Measurements from ENCODE around the gene SLCO2A1.

Gene SLCO2A1

DNA sequence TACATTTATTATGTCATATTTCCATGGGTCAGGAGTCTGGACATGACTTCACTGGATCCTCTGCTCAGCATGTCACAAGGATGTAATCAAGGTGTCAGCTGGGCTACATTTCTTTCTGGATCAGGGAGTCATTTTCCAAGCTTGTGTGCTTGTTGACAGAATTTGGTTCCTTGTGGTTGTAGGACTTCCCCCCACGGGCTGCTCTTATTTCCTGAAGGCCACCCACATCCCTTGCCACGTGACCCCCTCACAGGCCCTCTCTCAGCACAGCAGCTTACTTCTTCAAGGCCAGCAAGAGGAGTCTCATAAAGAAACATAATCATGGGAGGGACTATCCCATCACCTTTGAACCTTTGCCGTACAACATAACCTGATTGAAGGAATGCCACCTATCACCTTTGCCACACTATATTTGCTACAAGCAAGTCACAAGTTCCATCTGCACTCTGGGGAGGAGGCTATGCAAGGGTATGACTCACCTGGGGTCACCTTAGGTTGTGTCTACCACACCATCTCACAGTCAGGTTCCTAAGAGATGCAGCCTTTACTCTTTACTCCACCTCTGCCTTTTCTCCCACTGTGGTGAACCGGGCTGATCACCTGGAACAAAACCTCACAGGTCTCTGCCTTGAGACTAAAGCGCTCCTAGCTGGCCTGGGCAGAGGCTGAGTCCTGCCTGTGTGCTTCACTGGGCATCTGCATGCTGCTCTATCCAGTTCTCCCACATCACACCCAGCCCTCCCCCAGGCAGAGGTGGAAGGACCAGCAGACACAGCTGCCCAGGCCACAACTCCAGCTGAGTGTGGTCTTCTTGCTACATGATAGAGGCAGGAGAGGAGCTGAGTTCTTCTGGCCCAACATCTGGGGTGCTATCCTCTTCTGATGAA, 147.5 kb downstream of the SLCO2A1 start:
- no peak for DNase-seq

DNA sequence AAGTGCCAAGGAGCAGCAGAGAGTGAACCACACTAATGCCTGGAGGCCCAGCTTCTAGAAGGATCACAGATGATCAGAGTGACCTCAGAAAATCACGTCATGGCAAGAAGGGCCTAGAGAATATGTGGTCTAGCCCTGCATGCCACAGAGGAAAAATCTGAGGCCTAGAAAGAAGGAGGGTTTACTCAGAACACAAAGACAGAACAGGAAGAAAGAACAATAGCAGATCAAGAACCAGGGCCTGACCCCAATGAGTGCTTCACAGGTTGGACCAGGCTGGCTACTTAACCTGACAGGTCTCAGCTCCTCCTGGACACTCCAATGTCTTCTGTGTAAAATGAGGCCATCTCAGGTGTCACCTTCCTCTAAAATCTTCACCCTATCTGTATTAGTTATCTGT, 148.2 kb downstream of the SLCO2A1 start:
- no peak for DNase-seq

GRCh38 chr3:133880886-133881455, 148.8 kb downstream of the SLCO2A1 start:
- no peak for DNase-seq

GRCh38 chr3:133880287-133880686, 149.4 kb downstream of the SLCO2A1 start:
- DNase-seq: no peak

DNA sequence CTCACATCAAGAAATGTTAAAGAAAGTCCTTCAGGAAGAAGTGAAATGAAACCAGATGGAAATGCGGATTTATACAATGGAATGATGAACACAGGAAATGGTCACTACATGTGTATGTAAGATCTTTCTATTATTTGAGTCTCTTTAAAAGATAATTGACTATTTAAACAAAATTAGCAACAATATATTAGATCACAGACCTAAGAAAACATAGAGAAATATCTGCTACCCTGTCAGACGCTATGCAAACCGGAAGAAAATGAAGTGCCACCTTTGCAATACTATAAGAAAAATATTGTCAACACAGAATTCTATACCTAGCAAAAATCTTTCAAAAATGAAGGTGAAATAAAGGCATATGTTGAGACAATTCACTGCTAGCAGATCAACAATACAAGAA, 151.2 kb downstream of the SLCO2A1 start:
- DNase-seq: no peak

Data from CD4-positive, alpha-beta T cell treated with Interleukin-17A for 4 hours (primary cell).